Tongue (tissue), 2 donors: ENCODE results near the gene GPBAR1. TPM values are rescaled to one million over a fixed set of nuclear protein-coding genes. Genes with fewer than 3 reads are reported as not detected.

Source experiments
- DNase-seq: peaks from one replicate; pipeline ENCODE4 v3.0.0-alpha.2; 2015
- total RNA-seq: library from RNA; depleted of rRNA; stranded (reverse); fragments of >200 nt; gene quantifications from one replicate; pipeline ENCODE4 v1.2.3, GENCODE V29; 2014

The GPBAR1 gene
- total RNA-seq, 1 donor from 2014 or later, result 0.92 TPM

GRCh38 chr2:218286570-218287459 lies 26.0 kb downstream of the GPBAR1 start:
- DNase-seq, result peak; percentile 98

- peak; percentile 59 for DNase-seq
Measured at GRCh38 chr2:218289639-218290315, 29.0 kb downstream of the GPBAR1 start.

GRCh38 chr2:218290316-218291261 lies 29.8 kb downstream of the GPBAR1 start:
- DNase-seq, result no peak

- DNase-seq, result no peak
Measured at GRCh38 chr2:218291318-218292047, 30.7 kb downstream of the GPBAR1 start.

GRCh38 chr2:218292048-218293014 lies 31.5 kb downstream of the GPBAR1 start, which contains the start of gene TMBIM1:
TMBIM1 (minus strand) TSS chr2:218292503; CDS start chr2:218282141, 10,362 bp downstream.
- DNase-seq, result peak; percentile 89

GRCh38 chr2:218293715-218294429 lies 33.1 kb downstream of the GPBAR1 start:
- no peak for DNase-seq

GRCh38 chr2:218294430-218295022 lies 33.7 kb downstream of the GPBAR1 start:
- no peak for DNase-seq

GRCh38 chr2:218295029-218295428 lies 34.2 kb downstream of the GPBAR1 start:
- DNase-seq, result peak; percentile 61

- no peak for DNase-seq
Measured at GRCh38 chr2:218296200-218296599, 35.4 kb downstream of the GPBAR1 start.

GRCh38 chr2:218296847-218297246 lies 36.0 kb downstream of the GPBAR1 start:
- no peak for DNase-seq

- no peak for DNase-seq
Measured at GRCh38 chr2:218298314-218298875, 37.6 kb downstream of the GPBAR1 start.

GRCh38 chr2:218300141-218300540 lies 39.3 kb downstream of the GPBAR1 start:
- DNase-seq, result no peak

GRCh38 chr2:218301176-218301819 lies 40.5 kb downstream of the GPBAR1 start:
- DNase-seq, result peak; percentile 95

- DNase-seq, result no peak
Measured at GRCh38 chr2:218305383-218305782, 44.6 kb downstream of the GPBAR1 start.

- DNase-seq, result no peak
Measured at GRCh38 chr2:218306184-218306920, 45.5 kb downstream of the GPBAR1 start.

GRCh38 chr2:218307415-218308090 lies 46.7 kb downstream of the GPBAR1 start:
- no peak for DNase-seq
